Endothelial cell of umbilical vein (primary cell): ENCODE measurements around the gene SNORC. TPM values are rescaled to one million over a fixed set of nuclear protein-coding genes. Genes with fewer than 3 reads are reported as not detected.

Experiments
- BruUV-seq: library from RNA; stranded (reverse); fragments of 400-500 nt; replicated peaks from 2 replicates; lab custom pipeline; 2021; lab: Mats Ljungman, UMichigan
- CTCF ChIA-PET: fragments of 300-600, 350-600 bp; sonication (Branson Sonifier 250); formaldehyde crosslinking; loops from one replicate; lab custom pipeline; 2021; ENCODE audit warnings: antibody characterized with exemption, inconsistent platforms; lab: Charles Lee
- POLR2A ChIA-PET: fragments of 300-600, 350-600 bp; sonication (Branson Sonifier 250); formaldehyde crosslinking; loops from one replicate; lab custom pipeline; 2021; ENCODE audit warnings: antibody characterized with exemption, inconsistent platforms; lab: Charles Lee
- DNase-seq: peaks from one replicate; pipeline ENCODE4 v3.0.0-alpha.2; 2011; ENCODE audit warnings: low read depth, low spot score
- FAIRE-seq: peaks from 2 replicates; lab custom pipeline; 2011; peaks lifted over from hg19 to GRCh38; lab: Jason Lieb, UNC
- H2AFZ ChIP-seq: 2 replicates; pipeline ENCODE4 v1.6.0; 2012; ENCODE audit warnings: low read depth, low read length, control low read depth, inconsistent platforms
- H3K27ac ChIP-seq: 2 replicates; pipeline ENCODE4 v1.5.1; 2011; ENCODE audit warnings: low read depth, mild to moderate bottlenecking, control low read depth, low read length, moderate library complexity; ENCODE audit not compliant: insufficient read depth
- H3K27me3 ChIP-seq, 2 experiments: 2 replicates each; pipeline versions ENCODE4 v1.6.0 to v1.6.1; 2011; ENCODE audit warnings: low read length in 2 of 2, mixed read lengths in 1 of 2; ENCODE audit not compliant: control insufficient read depth in 2 of 2, insufficient read depth in 2 of 2
- H3K36me3 ChIP-seq, 2 experiments: 2 replicates in 1 of 2; 3 replicates in 1 of 2; pipeline ENCODE4 v1.5.1; 2011; ENCODE audit warnings: low read length in 2 of 2, mild to moderate bottlenecking in 1 of 2, moderate library complexity in 1 of 2; ENCODE audit not compliant: control insufficient read depth in 2 of 2, insufficient read depth in 2 of 2; ENCODE audit errors: extremely low read depth in 1 of 2
- H3K4me1 ChIP-seq: 3 replicates; pipeline ENCODE4 v1.5.1; 2011; ENCODE audit warnings: mild to moderate bottlenecking, low read length; ENCODE audit not compliant: control insufficient read depth, insufficient read depth; ENCODE audit errors: extremely low read depth
- H3K4me2 ChIP-seq: 2 replicates; pipeline ENCODE4 v1.6.1; 2011; ENCODE audit warnings: low read length, control low read depth, mixed read lengths; ENCODE audit not compliant: insufficient read depth
- H3K4me3 ChIP-seq, 3 experiments: fragments of 200-600 bp in 1 of 3; sonication (generic), shearing (Covaris generic) in 1 of 3; replicated peaks in 1 of 3; 2 replicates each; pipeline ENCODE4 v1.5.1; 2011 to 2016; ENCODE audit warnings: control low read depth in 3 of 3, low read length in 3 of 3, mild to moderate bottlenecking in 2 of 3, inconsistent platforms in 1 of 3, low read depth in 1 of 3, moderate library complexity in 1 of 3; ENCODE audit not compliant: insufficient read depth in 1 of 3
- H3K79me2 ChIP-seq: 2 replicates; pipeline ENCODE4 v1.6.0; 2012; ENCODE audit warnings: low read length, inconsistent platforms; ENCODE audit not compliant: control insufficient read depth, insufficient read depth
- H3K9ac ChIP-seq: replicated peaks from 2 replicates; pipeline ENCODE3; 2011; ENCODE audit warnings: low read length, control low read depth; ENCODE audit not compliant: insufficient read depth; ENCODE audit errors: extremely low read depth
- H3K9me1 ChIP-seq: replicated peaks from 3 replicates; pipeline ENCODE4 v1.6.0; 2011; ENCODE audit warnings: mild to moderate bottlenecking, low read length; ENCODE audit not compliant: control insufficient read depth, insufficient read depth; ENCODE audit errors: extremely low read depth
- H3K9me3 ChIP-seq: replicated peaks from 2 replicates; pipeline ENCODE4 v1.5.1; 2012; ENCODE audit warnings: low read length, inconsistent platforms; ENCODE audit not compliant: control insufficient read depth, insufficient read depth
- H4K20me1 ChIP-seq: replicated peaks from 2 replicates; pipeline ENCODE3; 2011; ENCODE audit warnings: mild to moderate bottlenecking, low read length; ENCODE audit not compliant: control insufficient read depth, insufficient read depth; ENCODE audit errors: extremely low read depth
- GATA2 ChIP-seq: IDR thresholded peaks from 2 replicates; pipeline ENCODE4 v1.7.0; 2011; ENCODE audit warnings: low read depth, mild to moderate bottlenecking, moderate library complexity, mixed read lengths, low read length; ENCODE audit not compliant: insufficient read length, insufficient read depth
- JUN ChIP-seq: IDR thresholded peaks from 2 replicates; pipeline ENCODE4 v1.6.1; 2011; ENCODE audit warnings: borderline replicate concordance, low read depth; ENCODE audit not compliant: insufficient read length, insufficient read depth
- MYC ChIP-seq: IDR thresholded peaks from one replicate; pipeline ENCODE4 v1.6.1; 2011; ENCODE audit warnings: mild to moderate bottlenecking, low read depth, low read length
- dilution Hi-C: fragments of 300-500 bp; cut with MboI; formaldehyde crosslinking; loops from one replicate; pipeline ENCODE4 v1.15.0; 2019; ENCODE audit warnings: low sequenced_read_pairs; ENCODE audit not compliant: extremely low pct_ligation_motif_present
- intact Hi-C: fragments of 100-400 bp; cut with micrococcal nuclease; formaldehyde crosslinking; loops from one replicate; pipeline ENCODE4 v1.10.0; 2022
- polyA plus RNA-seq, 4 experiments: library from polyadenylated mRNA; depleted of rRNA in 3 of 4; stranded (reverse) in 3 of 4; unstranded in 1 of 4; fragments of >200 nt; gene quantifications; 2 replicates each; pipeline versions ENCODE4 v1.2.1 to v1.2.3, GENCODE V29; 2011 to 2012; ENCODE audit warnings: missing spikeins in 1 of 4
- small RNA-seq: library from RNA; depleted of rRNA; stranded (forward); fragments of <200 nt; gene quantifications from one replicate; pipeline ENCODE3, GENCODE V24; 2012; ENCODE audit warnings: low replicate concordance, low read depth; ENCODE audit not compliant: insufficient read depth, insufficient read length
- total RNA-seq: library from RNA; stranded (reverse); gene quantifications from 2 replicates; pipeline ENCODE4 v1.2.3, GENCODE V29; 2021

Gene SNORC
- total and polyA plus RNA-seq, 2 donors (not counting 3 experiments of a cell fraction or from before 2014, with no cell fraction given) = 1.4 to 4.0 TPM

- no peak for FAIRE-seq
- Histone ChIP-seq H3K36me3 (no peaks in the 10 kb centered on the region), H3K27me3 (peaks cover 34 to 49% of the 10 kb centered on the region in 2 experiments), H3K9me1 (no peaks in the 10 kb centered on the region), H3K4me1 (peaks cover 3% of the 10 kb centered on the region), H3K4me2 (no peak overlapping the region), H3K9me3 (no peaks in the 10 kb centered on the region), H4K20me1 (no peaks in the 10 kb centered on the region), H2AFZ (no peak overlapping the region), H3K4me3 (peak overlapping the region in 1 of 3 experiments; percentile 19), H3K79me2 (no peaks in the 10 kb centered on the region), H3K9ac (no peak overlapping the region), H3K27ac (no peak overlapping the region)
- TF ChIP-seq JUN (no peak), MYC (no peak), GATA2 (no peak)
- BruUV-seq = no TSS peak
- dilution Hi-C loops (no loop called here), intact Hi-C loops (no loop called here)
- ChIA-PET CTCF (interaction anchor here (0.7 to 1.1 kb wide), 3 partner anchors 17 to 970 kb away, joined by 3 to 4 read pairs (median 3); no protein-coding TSS in a partner anchor), POLR2A (no interaction called here)
- DNase-seq = no peak
Observed at GRCh38 chr2:232927793-232928550, 57.9 kb downstream of the SNORC start.

Small RNAs within 50 kb of the gene (small RNA-seq; reads per million reads assigned to genes)
- not detected for gene RF00019

Other genes starting within 250 kb of the SNORC start
- gene EFHD1, start 236.7 kb upstream of the SNORC start, total RNA-seq = not detected in 2 replicates
- gene EFHD1, start 236.7 kb upstream of the SNORC start, polyA plus RNA-seq = 0.13 and 0.18 TPM in 2 replicates
- 54.2 and 56.4 TPM in 2 replicates for gene GIGYF2, start 172.9 kb upstream of the SNORC start, total RNA-seq
- gene GIGYF2, start 172.9 kb upstream of the SNORC start, polyA plus RNA-seq = 22.5 and 22.9 TPM in 2 replicates
- not detected in 2 replicates for gene KCNJ13, start 93.7 kb upstream of the SNORC start, total RNA-seq
- not detected in 2 replicates for gene KCNJ13, start 93.7 kb upstream of the SNORC start, polyA plus RNA-seq
- gene NGEF, start 143.0 kb downstream of the SNORC start, total RNA-seq = 0.18 and 0.22 TPM in 2 replicates
- 0.13 and 0.41 TPM in 2 replicates for gene NGEF, start 143.0 kb downstream of the SNORC start, polyA plus RNA-seq
- not detected in 2 replicates for gene NEU2, start 162.4 kb downstream of the SNORC start, total RNA-seq
- gene NEU2, start 162.4 kb downstream of the SNORC start, polyA plus RNA-seq = not detected in 2 replicates
- gene INPP5D, start 190.1 kb downstream of the SNORC start, total RNA-seq = 43.3 and 46.6 TPM in 2 replicates
- gene INPP5D, start 190.1 kb downstream of the SNORC start, polyA plus RNA-seq = 10.6 and 13.9 TPM in 2 replicates